Adrenal gland (tissue), 12 donors: ENCODE results near the gene FOXO3B. TPM values are rescaled to one million over a fixed set of nuclear protein-coding genes. Genes with fewer than 3 reads are reported as not detected.
A peak's percentile ranks its signal among the peaks of the same experiment; 100 is the strongest.
"Not testable (repeated sequence)": the region's sequence is repeated elsewhere in the genome, so short reads cannot be mapped to it uniquely, and the experiment has no call there.

Source experiments
- DNase-seq, 7 donors: peaks; one replicate each; pipeline ENCODE4 v3.0.0-alpha.2; 2019 to 2020
- H3K27ac ChIP-seq, 5 donors: fragments of 200-600 bp; sonication (generic) in 4 of 5; 1 replicate in 3 of 5; 2 replicates in 2 of 5; pipeline versions ENCODE4 v1.5.1 to v1.8.0; 2016 to 2020; ENCODE audit warnings: mild to moderate bottlenecking in 1 of 5
- H3K27me3 ChIP-seq: fragments of 200-600 bp; 2 replicates; pipeline ENCODE4 v1.8.0; 2021
- H3K36me3 ChIP-seq, 2 donors: fragments of 200-600 bp; replicated peaks in 1 of 2; 1 replicate in 1 of 2; 2 replicates in 1 of 2; pipeline versions ENCODE4 v1.5.1 to v1.8.0; 2018 to 2022
- H3K4me1 ChIP-seq, 2 donors: fragments of 200-600 bp; replicated peaks in 1 of 2; 1 replicate in 1 of 2; 2 replicates in 1 of 2; pipeline versions ENCODE4 v1.5.1 to v1.8.0; 2018 to 2021
- H3K4me3 ChIP-seq, 4 donors: fragments of 200-600 bp; sonication (generic) in 3 of 4; one replicate each; pipeline ENCODE4 v1.5.1; 2016 to 2018
- H3K9me3 ChIP-seq, 3 donors: fragments of 200-600 bp; sonication (generic) in 1 of 3; replicated peaks in 1 of 3; 1 replicate in 2 of 3; 2 replicates in 1 of 3; pipeline versions ENCODE4 v1.5.1 to v1.8.0; 2016 to 2021
- WGBS, 4 donors: extraction: QIAGEN DNeasy Blood & Tissue Kit in 2 of 4; methylation state at CpG; one replicate each; pipeline versions ENCODE4 v1.1.5 to v1.1.7; 2013 to 2017; 5-methylcytosine and 5-hydroxymethylcytosine counted together
- intact Hi-C, 2 donors: fragments of 100-400 bp; cut with DNase I; formaldehyde crosslinking; loops; one replicate each; pipeline versions ENCODE4 v1.14.1 to v1.15.0; 2022 to 2023
- polyA plus RNA-seq, 3 donors: library from polyadenylated mRNA; stranded (reverse); fragments of 200-250 nt in 2 of 3; fragments of 350-450 nt in 1 of 3; fragmentation: Illumina TruSeq in 1 of 3; extraction: RNeasy Lipid Tissue Mini Kit (QIAGEN cat#74804) in 1 of 3; gene quantifications; one replicate each; pipeline ENCODE4 v1.2.3, GENCODE V29; 2013 to 2014
- total RNA-seq, 9 donors: library from RNA; depleted of rRNA in 4 of 9; stranded (reverse); fragments of >200 nt in 4 of 9; fragments of 120-200 nt in 1 of 9; fragmentation: NEBNext Ultra II Directional in 1 of 9; extraction: Animal tissue kit (Norgen Biotek cat#: 25700) in 1 of 9; gene quantifications; one replicate each; pipeline versions ENCODE4 v1.1.0 to v1.2.4, GENCODE V29; 2013 to 2023
- TF ChIP-seq, protein P1 (sequence below), 6 experiments: fragments of 450-650 bp in 4 of 6; fragments of 200-600 bp in 2 of 6; sonication (generic) in 1 of 6; IDR thresholded peaks; 1 replicate in 5 of 6; 2 replicates in 1 of 6; pipeline versions ENCODE4 v1.5.1 to v1.8.0; 2016 to 2021; ENCODE audit warnings: antibody characterized with exemption in 6 of 6, mild to moderate bottlenecking in 2 of 6, moderate library complexity in 1 of 6
- donor health status: healthy with polysubstance abuse.
- donor health status: Bipolar disorder and iron deficiency.
- donor health status: DM: yes; HTN: yes; CAD: no.
- donor health status: DM: no; HTN: no; CAD: no.
- donor health status: DM: no; HTN: no; CAD: no.
- donor health status: DM: yes; HTN: yes; CAD: no.

Gene FOXO3B
- total and polyA plus RNA-seq, 12 donors = 0.57 to 6.3 (median 3.0) TPM

DNA sequence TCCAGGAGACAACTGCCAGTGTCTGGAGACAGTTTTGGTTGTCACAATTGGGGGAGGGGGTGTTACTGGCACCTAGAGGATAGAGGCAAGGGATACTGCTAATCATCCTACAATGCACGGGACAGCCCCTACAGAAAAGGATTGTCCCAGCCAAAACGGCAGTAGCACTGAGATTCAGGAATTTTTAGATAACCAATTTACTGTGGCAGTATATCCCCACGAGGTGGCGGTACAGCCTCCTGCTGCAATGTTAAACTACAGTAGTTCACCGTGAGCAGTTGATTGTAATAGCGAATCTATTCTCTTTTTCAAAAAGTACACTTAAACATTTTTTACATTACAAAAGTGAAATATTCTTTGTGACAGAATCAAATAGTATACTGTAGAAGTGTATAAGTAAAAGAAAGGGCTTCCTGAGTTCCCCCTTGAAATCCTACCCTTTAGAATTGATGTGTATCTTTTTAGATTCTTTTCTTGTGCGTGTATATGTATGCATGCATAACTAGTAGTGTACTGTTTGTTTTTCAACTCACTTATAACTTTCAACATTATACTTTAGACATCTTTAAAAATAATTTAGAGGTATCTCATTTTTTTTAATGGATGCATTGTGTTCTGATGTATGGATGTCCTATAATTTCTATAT is 30.4 kb upstream of the FOXO3B start:
- intact Hi-C loops, H3K4me1 ChIP-seq, H3K27ac ChIP-seq, H3K36me3 ChIP-seq, H3K9me3 ChIP-seq, H3K27me3 ChIP-seq, H3K4me3 ChIP-seq: not testable (repeated sequence)
- TF ChIP-seq, protein P1, sequence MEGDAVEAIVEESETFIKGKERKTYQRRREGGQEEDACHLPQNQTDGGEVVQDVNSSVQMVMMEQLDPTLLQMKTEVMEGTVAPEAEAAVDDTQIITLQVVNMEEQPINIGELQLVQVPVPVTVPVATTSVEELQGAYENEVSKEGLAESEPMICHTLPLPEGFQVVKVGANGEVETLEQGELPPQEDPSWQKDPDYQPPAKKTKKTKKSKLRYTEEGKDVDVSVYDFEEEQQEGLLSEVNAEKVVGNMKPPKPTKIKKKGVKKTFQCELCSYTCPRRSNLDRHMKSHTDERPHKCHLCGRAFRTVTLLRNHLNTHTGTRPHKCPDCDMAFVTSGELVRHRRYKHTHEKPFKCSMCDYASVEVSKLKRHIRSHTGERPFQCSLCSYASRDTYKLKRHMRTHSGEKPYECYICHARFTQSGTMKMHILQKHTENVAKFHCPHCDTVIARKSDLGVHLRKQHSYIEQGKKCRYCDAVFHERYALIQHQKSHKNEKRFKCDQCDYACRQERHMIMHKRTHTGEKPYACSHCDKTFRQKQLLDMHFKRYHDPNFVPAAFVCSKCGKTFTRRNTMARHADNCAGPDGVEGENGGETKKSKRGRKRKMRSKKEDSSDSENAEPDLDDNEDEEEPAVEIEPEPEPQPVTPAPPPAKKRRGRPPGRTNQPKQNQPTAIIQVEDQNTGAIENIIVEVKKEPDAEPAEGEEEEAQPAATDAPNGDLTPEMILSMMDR (IDR thresholded peaks at IDR 0.05) = peak; percentile 39 to 66 (median 47)
- 9 to 13% (median 12%) methylated on average over 6 to 7 of the region's 7 CpGs for WGBS, 4 donors
- DNase-seq = peak; percentile 62 to 91 (median 81)

DNA sequence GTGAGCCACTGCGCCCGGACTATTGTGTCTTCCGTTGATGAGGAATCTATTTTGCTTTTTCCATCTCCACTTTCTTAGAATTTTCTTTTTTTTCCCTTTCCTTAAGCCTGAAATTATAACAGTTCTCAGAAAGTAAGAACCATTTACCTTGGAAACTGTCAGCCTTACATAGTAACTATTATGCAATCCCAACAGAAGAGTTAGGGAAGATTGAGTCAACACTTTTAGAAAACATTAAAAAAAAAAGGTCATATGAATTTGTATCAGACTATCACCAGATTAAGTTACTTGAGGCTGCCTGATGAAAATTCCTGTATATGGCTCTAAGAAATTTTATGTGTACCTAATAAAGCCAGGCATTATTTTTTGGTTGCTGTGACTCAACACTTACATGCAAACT is 26.1 kb upstream of the FOXO3B start:
- H3K4me1 ChIP-seq, H3K4me3 ChIP-seq, H3K36me3 ChIP-seq, H3K27me3 ChIP-seq, H3K9me3 ChIP-seq, H3K27ac ChIP-seq, intact Hi-C loops, DNase-seq: not testable (repeated sequence)
- WGBS, 4 donors = 81 to 89% (median 85%) methylated on average over 3 of the region's 3 CpGs

DNA sequence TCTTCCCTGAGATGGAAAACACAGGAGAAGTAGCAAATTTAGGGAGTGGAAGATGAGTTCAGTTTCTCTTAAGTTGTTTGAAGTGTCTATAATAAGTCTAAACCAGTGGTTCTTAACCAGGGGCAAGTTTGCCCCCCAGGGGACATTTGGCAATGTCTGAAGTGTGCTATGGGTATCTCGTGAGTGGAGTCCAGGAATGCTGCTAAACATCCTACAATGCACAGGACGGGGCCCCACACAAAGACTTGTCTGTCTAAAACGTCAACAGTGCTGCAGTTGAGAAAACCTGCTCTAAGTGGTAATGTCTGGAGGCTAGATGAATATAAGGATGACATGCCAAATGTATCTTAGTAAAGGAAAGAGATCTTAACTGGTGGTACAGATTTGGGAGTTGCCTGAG is 23.8 kb upstream of the FOXO3B start:
- H3K4me3 ChIP-seq, H3K36me3 ChIP-seq, intact Hi-C loops, H3K27me3 ChIP-seq, DNase-seq, H3K4me1 ChIP-seq, H3K9me3 ChIP-seq, H3K27ac ChIP-seq: not testable (repeated sequence)
- 90 to 98% (median 92%) methylated on average over 3 of the region's 3 CpGs for WGBS, 4 donors

DNA sequence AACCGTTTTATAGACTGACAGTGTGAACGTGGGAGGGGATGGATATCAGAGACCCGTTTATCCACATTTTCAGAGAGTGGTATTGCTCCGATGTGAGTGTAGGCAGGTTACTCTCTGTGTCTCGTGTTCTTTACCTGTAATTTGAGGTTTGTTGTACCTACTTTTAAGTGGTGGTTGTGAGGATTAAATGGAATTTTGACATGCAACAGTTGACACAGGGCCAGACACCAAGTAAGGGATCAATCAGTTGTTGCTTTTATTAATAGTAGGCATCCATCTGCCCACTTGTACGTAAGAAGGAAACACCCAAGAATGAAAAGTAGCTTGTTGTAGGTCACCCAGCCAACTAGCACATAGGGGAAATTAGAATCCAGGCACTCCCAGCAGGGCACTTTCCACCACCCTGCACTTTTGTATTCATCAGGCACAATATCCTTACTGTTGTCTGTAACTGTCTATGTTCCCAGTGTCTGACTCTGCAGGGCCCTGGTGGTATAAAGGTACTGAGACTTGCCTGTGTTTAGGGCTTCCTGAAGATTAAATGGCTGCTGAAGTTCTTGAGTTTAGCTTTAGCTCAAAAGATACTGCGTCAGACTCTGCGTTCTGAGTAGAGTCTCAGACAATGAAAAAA is 16.5 kb upstream of the FOXO3B start:
- peak overlapping the region in 1 of 4 donors; percentile 63 for H3K4me3 ChIP-seq
- H3K36me3 ChIP-seq, DNase-seq, H3K27me3 ChIP-seq, H3K9me3 ChIP-seq, intact Hi-C loops, H3K4me1 ChIP-seq, H3K27ac ChIP-seq: not testable (repeated sequence)
- WGBS, 4 donors = 57 to 60% (median 60%) methylated on average over 6 to 8 of the region's 8 CpGs

DNA sequence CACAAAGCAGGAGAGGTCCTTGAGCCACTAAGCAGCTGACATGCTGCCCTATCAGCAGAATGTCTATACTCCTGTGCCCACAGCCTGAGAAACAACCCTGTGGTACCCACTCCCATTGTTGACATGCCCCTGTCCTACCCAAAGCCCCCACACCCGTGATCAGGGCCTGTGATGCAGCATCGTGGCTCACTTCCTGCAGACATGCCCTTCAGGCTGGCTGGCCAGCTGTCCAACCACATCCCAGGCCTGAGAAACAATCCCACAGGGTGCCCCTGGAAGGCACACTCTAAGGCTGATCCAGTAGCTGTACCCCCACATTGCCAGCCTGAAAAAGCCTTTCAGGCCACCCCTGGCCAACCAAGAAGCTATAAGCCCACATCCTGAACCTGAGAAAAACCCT is 13.0 kb upstream of the FOXO3B start:
- WGBS, 4 donors = 53 to 100% (median 63%) methylated on average over 1 to 2 of the region's 2 CpGs
- intact Hi-C loops = not testable (repeated sequence)

DNA sequence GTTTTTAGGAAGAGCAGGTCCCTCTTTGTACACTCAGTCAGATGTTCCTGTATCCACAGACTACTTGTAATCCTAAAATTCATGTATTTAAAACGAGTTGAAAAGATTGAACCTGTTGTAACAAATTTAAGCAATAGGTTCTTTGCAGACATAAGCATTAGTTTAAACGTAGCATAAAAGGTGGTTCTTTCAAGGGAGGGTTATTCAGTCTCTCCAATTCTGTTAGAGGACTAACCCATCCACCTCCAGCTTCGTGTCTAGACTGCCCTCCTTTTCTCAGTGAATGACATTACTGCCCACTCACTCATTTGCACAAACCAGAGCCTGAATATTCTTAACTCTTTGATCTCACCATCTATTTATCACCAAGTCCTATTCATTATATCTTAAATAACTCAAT is 554 bp upstream of the FOXO3B start:
- WGBS, 4 donors = 0 to 2% (median 1%) methylated on average over 2 to 3 of the region's 3 CpGs
- H3K27ac ChIP-seq = peak overlapping the region in 1 of 5 donors; percentile 61
- H3K27me3 ChIP-seq, H3K4me1 ChIP-seq, DNase-seq, H3K36me3 ChIP-seq, H3K9me3 ChIP-seq, intact Hi-C loops: not testable (repeated sequence)
- H3K4me3 ChIP-seq = peak overlapping the region in 1 of 4 donors; percentile 54

More for the DNA sequence above, 13.0 kb upstream of the FOXO3B start:
- not testable (repeated sequence) for DNase-seq, H3K4me1 ChIP-seq, H3K4me3 ChIP-seq, H3K27me3 ChIP-seq, H3K27ac ChIP-seq, H3K9me3 ChIP-seq, H3K36me3 ChIP-seq

DNA sequence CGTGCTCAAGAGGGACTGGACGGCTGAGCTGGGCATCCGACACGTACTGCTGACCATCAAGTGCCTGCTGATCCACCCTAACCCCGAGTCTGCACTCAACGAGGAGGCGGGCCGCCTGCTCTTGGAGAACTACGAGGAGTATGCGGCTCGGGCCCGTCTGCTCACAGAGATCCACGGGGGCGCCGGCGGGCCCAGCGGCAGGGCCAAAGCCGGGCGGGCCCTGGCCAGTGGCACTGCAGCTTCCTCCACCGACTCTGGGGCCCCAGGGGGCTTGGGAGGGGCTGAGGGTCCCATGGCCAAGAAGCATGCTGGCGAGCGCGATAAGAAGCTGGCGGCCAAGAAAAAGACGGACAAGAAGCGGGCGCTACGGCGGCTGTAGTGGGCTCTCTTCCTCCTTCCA is 4.7 kb downstream of the FOXO3B start:
- H3K4me1 ChIP-seq, H3K36me3 ChIP-seq, H3K27ac ChIP-seq, H3K9me3 ChIP-seq, DNase-seq, H3K4me3 ChIP-seq, intact Hi-C loops, H3K27me3 ChIP-seq: not testable (repeated sequence)
- 94 to 100% (median 98%) methylated on average over 10 to 29 of the region's 29 CpGs for WGBS, 4 donors

DNA sequence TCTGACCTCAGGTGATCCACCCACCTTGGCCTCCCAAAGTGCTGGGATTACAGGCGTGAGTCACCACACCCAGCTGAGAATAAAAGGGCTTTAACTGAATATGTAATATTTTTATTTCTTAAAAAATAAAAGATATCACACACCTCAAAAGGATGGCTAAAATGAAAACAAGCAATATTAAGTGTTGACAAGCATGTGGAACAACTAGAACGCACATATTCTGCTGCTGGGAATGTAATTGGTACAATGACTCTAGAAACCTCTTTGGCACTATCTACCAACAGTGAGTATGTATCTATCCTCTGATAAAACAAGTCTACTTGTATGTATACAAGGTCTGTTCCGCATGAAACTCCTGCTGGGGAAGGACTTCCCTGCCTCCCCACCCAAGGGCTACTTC is 5.2 kb downstream of the FOXO3B start:
- H3K36me3 ChIP-seq, DNase-seq, H3K9me3 ChIP-seq, H3K4me1 ChIP-seq, H3K27ac ChIP-seq, H3K4me3 ChIP-seq, intact Hi-C loops, H3K27me3 ChIP-seq: not testable (repeated sequence)
- WGBS, 4 donors = 96 to 100% (median 99%) methylated on average over 3 of the region's 3 CpGs

DNA sequence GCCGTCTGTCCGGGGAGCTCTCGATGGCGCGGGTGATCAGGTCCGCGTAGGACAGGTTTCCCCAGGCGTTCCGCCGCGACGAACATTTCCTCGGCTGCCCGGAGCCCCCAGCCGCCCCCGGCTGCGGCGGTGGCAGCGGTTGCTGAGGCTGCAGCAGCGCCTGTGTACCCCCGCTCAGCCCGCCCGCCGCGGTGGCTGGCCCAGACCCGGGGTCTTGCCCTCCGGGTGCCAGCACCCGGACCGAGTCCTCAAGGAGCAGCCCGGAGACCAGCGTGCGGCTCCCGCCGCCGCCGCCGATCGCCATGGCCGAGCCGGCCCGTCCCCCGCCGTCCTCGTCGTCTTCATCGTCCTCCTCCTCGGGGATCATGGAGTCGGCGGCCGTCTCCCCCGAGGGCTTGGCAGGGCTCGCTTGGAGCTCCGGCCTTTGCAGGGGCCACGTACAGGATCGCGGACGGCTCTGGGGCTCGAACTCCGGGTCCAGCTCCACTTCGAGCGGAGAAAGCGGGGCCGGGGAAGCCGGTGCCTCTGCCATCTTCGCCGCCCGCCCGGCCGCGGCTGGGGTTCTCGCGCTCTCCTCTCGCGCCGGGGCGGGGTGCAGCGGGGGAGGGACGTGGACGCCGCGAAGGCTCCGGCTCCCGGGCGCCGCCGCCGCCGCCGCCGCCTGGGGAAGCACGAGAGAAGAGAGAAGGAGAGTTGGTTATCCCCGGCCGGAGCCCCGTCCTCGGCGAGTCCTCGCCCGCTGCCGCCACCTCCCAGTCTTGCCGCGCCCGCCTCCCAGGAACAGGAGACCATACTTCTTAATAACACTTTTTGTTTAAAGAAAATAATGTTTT is 9.5 kb downstream of the FOXO3B start:
- H3K27ac ChIP-seq, H3K4me3 ChIP-seq, intact Hi-C loops, H3K36me3 ChIP-seq, H3K27me3 ChIP-seq, H3K4me1 ChIP-seq, DNase-seq, H3K9me3 ChIP-seq: not testable (repeated sequence)
- WGBS, 4 donors = 97 to 99% (median 97%) methylated on average over 25 to 72 of the region's 102 CpGs

DNA sequence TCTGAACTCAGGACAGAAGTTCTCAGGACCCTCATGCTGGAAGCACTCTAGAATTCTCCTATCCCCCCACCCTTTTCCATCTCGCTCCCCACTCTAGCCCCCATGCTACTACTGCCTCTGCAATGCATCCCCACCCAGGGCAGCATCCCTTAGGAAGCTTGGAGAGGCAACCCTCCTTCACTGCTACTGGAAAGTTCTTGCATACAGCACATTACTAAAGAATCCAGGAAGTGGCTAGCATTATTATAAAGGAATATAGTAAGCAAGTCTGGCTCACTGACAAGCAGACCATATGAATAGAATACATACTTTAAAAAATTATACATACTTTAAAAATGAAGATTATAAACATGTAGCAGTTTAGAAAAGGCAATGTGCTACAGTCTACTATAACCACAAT is 13.5 kb downstream of the FOXO3B start:
- H3K36me3 ChIP-seq, DNase-seq, H3K4me3 ChIP-seq, H3K27me3 ChIP-seq, H3K9me3 ChIP-seq, H3K27ac ChIP-seq, H3K4me1 ChIP-seq, intact Hi-C loops: not testable (repeated sequence)
- WGBS, 4 donors = 97 to 100% (median 100%) methylated on average over 1 of the region's 1 CpG
